ENCODE results near the gene IQGAP1.
"Not testable (repeated sequence)": the region's sequence is repeated elsewhere in the genome, so short reads cannot be mapped to it uniquely, and the experiment has no call there.

Gene IQGAP1

DNA sequence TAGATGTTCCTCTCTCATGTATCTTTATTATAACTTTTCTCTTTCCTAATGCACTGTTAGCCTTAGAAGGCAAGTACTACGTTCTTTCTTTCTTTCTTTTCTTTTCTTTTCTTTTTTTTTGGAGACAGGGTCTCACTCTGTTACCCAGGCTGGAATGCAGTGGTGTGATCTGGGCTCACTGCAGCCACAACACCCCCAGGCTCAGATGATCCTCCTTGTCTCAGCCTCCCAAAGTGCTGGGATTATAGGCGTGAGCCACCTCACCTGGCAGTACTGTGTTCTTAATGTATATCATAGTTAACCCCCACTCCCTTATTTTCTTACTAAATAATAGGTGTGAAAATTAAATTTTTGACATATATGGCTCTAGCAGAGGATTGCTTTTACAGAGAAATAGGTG, 23.1 kb downstream of the IQGAP1 start:
- DNase-seq (ENCODE audit: low read depth), result no peak
- TF ChIP-seq, protein P1, sequence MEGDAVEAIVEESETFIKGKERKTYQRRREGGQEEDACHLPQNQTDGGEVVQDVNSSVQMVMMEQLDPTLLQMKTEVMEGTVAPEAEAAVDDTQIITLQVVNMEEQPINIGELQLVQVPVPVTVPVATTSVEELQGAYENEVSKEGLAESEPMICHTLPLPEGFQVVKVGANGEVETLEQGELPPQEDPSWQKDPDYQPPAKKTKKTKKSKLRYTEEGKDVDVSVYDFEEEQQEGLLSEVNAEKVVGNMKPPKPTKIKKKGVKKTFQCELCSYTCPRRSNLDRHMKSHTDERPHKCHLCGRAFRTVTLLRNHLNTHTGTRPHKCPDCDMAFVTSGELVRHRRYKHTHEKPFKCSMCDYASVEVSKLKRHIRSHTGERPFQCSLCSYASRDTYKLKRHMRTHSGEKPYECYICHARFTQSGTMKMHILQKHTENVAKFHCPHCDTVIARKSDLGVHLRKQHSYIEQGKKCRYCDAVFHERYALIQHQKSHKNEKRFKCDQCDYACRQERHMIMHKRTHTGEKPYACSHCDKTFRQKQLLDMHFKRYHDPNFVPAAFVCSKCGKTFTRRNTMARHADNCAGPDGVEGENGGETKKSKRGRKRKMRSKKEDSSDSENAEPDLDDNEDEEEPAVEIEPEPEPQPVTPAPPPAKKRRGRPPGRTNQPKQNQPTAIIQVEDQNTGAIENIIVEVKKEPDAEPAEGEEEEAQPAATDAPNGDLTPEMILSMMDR (conservative IDR thresholded peaks at IDR 0.05; ENCODE audit: low read length), result no peak
- H3K4me3 ChIP-seq (ENCODE audit: low read length), result no peak overlapping the region

- DNase-seq (ENCODE audit: low read depth), result peak; percentile 93
- no peak overlapping the region for H3K4me3 ChIP-seq (ENCODE audit: low read length)
- TF ChIP-seq, protein P1 (conservative IDR thresholded peaks at IDR 0.05; ENCODE audit: low read length), result no peak
Measured at GRCh38 chr15:90412356-90413194, 24.5 kb downstream of the IQGAP1 start.

- TF ChIP-seq, protein P1 (conservative IDR thresholded peaks at IDR 0.05; ENCODE audit: low read length), result no peak
- peak; percentile 47 for DNase-seq (ENCODE audit: low read depth)
- H3K4me3 ChIP-seq (ENCODE audit: low read length), result no peak overlapping the region
Measured at GRCh38 chr15:90413411-90414379, 25.7 kb downstream of the IQGAP1 start.

DNA sequence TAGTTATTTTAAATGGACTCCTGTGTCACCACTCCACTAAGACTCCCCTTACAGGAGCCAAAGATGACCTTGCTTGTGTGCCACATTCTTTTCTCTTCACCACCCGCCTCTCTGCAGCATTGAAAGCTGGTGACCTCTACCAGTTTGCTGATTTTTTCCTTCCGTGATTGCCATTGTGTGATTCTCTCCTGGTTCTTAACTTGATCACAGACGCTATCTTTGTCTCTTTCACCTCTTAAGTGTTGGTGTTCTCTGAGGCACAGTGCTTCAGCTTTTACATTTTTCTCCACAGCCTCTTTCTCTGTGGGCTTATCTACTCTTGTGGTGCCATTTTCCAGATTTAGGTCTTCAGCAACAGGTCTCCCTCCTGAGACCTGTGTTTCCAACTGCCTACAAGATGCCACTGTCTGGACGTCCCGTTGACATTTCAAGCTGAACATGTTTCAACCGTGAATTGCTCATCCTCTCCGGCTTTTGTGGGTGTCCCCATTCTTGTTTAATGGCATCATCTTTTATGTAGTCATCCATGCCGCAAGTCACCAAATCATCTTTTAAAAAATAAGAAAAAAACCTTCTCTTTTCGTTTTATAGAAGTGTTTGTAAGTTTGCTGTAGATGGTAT, 26.5 kb downstream of the IQGAP1 start:
- DNase-seq (ENCODE audit: low read depth), result peak; percentile 71
- TF ChIP-seq, protein P1 (conservative IDR thresholded peaks at IDR 0.05; ENCODE audit: low read length), result no peak
- H3K4me3 ChIP-seq (ENCODE audit: low read length), result no peak overlapping the region; the same call in 1 of the 2 replicates

- DNase-seq (ENCODE audit: low read depth); H3K4me3 ChIP-seq (ENCODE audit: low read length): not testable (repeated sequence)
Measured at GRCh38 chr15:90416052-90416451, 28.0 kb downstream of the IQGAP1 start.

- no peak overlapping the region for H3K4me3 ChIP-seq (ENCODE audit: low read length)
- no peak for DNase-seq (ENCODE audit: low read depth)
- TF ChIP-seq, protein P1 (conservative IDR thresholded peaks at IDR 0.05; ENCODE audit: low read length), result no peak
Measured at GRCh38 chr15:90418627-90419026, 30.6 kb downstream of the IQGAP1 start.

DNA sequence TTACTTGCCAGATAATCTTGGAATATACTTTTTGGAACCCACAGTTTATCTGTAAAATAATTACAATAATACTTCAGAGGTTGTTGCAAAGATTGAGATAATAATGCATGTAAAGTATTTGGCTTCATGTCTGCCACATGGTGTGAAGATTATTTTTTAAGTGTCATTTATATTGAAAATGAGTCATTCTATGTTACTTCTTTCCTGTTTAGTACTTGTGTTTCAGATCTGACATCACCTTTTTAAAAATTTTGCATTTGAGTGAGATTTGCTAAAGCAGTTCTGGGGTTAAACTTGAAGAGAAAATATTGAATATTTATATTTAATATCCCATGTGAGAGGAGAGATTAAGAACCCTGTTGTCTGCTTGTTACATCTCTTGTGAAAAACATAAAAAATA, 31.2 kb downstream of the IQGAP1 start:
- H3K4me3 ChIP-seq (ENCODE audit: low read length), result no peak overlapping the region
- TF ChIP-seq, protein P1 (conservative IDR thresholded peaks at IDR 0.05; ENCODE audit: low read length), result no peak

More for the DNA sequence above, 31.2 kb downstream of the IQGAP1 start:
- no peak for DNase-seq (ENCODE audit: low read depth)
